ENCODE measurements around the gene SLC26A3.

DNA sequence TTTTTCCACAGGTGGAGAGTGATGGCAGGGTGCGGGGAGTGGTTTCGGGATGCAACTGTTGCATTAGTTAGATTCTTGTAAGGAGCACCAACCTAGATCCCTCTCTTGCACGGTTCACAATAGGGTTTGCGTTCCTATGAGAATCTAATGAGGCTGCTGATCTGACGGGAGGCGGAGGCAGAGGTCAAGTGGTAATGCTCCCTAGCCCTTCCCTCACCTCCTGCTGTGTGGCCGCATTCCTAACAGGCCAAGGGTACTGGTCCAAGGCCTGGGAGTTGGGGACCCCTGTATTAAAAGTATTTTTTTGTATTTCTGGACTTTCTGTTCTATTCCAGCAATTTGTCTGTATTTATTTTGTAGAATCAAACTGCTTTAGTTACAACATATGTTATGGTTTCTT, 51.9 kb downstream of the SLC26A3 start:
- TF ChIP-seq YY1 (IDR thresholded peaks at IDR 0.05) (no peak), TAF1 (conservative IDR thresholded peaks at IDR 0.05) (no peak), RXRA (IDR thresholded peaks at IDR 0.05) (no peak), JUND (IDR thresholded peaks at IDR 0.05) (no peak), NR2F2 (IDR thresholded peaks at IDR 0.05) (no peak), HNF4G (IDR thresholded peaks at IDR 0.05) (no peak), RAD21 (IDR thresholded peaks at IDR 0.05) (no peak)
- TF ChIP-seq, protein P1, sequence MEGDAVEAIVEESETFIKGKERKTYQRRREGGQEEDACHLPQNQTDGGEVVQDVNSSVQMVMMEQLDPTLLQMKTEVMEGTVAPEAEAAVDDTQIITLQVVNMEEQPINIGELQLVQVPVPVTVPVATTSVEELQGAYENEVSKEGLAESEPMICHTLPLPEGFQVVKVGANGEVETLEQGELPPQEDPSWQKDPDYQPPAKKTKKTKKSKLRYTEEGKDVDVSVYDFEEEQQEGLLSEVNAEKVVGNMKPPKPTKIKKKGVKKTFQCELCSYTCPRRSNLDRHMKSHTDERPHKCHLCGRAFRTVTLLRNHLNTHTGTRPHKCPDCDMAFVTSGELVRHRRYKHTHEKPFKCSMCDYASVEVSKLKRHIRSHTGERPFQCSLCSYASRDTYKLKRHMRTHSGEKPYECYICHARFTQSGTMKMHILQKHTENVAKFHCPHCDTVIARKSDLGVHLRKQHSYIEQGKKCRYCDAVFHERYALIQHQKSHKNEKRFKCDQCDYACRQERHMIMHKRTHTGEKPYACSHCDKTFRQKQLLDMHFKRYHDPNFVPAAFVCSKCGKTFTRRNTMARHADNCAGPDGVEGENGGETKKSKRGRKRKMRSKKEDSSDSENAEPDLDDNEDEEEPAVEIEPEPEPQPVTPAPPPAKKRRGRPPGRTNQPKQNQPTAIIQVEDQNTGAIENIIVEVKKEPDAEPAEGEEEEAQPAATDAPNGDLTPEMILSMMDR (IDR thresholded peaks at IDR 0.05; ENCODE audit: low read depth, low read length, missing input control): no peak
- TF ChIP-seq, protein P2, sequence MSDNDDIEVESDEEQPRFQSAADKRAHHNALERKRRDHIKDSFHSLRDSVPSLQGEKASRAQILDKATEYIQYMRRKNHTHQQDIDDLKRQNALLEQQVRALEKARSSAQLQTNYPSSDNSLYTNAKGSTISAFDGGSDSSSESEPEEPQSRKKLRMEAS (IDR thresholded peaks at IDR 0.05): no peak
- TF ChIP-seq, protein P3, sequence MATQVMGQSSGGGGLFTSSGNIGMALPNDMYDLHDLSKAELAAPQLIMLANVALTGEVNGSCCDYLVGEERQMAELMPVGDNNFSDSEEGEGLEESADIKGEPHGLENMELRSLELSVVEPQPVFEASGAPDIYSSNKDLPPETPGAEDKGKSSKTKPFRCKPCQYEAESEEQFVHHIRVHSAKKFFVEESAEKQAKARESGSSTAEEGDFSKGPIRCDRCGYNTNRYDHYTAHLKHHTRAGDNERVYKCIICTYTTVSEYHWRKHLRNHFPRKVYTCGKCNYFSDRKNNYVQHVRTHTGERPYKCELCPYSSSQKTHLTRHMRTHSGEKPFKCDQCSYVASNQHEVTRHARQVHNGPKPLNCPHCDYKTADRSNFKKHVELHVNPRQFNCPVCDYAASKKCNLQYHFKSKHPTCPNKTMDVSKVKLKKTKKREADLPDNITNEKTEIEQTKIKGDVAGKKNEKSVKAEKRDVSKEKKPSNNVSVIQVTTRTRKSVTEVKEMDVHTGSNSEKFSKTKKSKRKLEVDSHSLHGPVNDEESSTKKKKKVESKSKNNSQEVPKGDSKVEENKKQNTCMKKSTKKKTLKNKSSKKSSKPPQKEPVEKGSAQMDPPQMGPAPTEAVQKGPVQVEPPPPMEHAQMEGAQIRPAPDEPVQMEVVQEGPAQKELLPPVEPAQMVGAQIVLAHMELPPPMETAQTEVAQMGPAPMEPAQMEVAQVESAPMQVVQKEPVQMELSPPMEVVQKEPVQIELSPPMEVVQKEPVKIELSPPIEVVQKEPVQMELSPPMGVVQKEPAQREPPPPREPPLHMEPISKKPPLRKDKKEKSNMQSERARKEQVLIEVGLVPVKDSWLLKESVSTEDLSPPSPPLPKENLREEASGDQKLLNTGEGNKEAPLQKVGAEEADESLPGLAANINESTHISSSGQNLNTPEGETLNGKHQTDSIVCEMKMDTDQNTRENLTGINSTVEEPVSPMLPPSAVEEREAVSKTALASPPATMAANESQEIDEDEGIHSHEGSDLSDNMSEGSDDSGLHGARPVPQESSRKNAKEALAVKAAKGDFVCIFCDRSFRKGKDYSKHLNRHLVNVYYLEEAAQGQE (IDR thresholded peaks at IDR 0.05): no peak
- TF ChIP-seq, protein P4, sequence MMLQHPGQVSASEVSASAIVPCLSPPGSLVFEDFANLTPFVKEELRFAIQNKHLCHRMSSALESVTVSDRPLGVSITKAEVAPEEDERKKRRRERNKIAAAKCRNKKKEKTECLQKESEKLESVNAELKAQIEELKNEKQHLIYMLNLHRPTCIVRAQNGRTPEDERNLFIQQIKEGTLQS (IDR thresholded peaks at IDR 0.05): no peak
